Memory B cell (primary cell): ENCODE data around the gene TMPRSS12.
"Not testable (repeated sequence)": the region's sequence is repeated elsewhere in the genome, so short reads cannot be mapped to it uniquely, and the experiment has no call there.

Experiments used
- ATAC-seq: fragments of 150-1000 bp; cut with Tn5 transposase; 2 replicates; pipeline ENCODE4 v1.10.0; 2021; ENCODE audit warnings: low read depth, mild to moderate bottlenecking, moderate library complexity
- DNase-seq, 2 donors: peaks; one replicate each; pipeline ENCODE4 v3.0.0; 2022; ENCODE audit warnings: low spot score in 2 of 2
- H3K27ac Mint-ChIP-seq: one replicate; pipeline ENCODE4 v1.8.0; 2022; ENCODE audit warnings: mild to moderate bottlenecking, moderate library complexity, mixed read lengths
- H3K27me3 Mint-ChIP-seq: one replicate; pipeline ENCODE4 v1.8.0; 2022; ENCODE audit warnings: mixed read lengths
- H3K36me3 Mint-ChIP-seq: one replicate; pipeline ENCODE4 v1.8.0; 2022; ENCODE audit warnings: mild to moderate bottlenecking, mixed read lengths
- H3K4me1 Mint-ChIP-seq: one replicate; pipeline ENCODE4 v1.8.0; 2022; ENCODE audit warnings: mixed read lengths
- H3K4me3 Mint-ChIP-seq: one replicate; pipeline ENCODE4 v1.8.0; 2022; ENCODE audit warnings: mild to moderate bottlenecking, moderate library complexity, mixed read lengths
- H3K9me3 Mint-ChIP-seq: one replicate; pipeline ENCODE4 v1.8.0; 2022; ENCODE audit warnings: mixed read lengths

Gene TMPRSS12

DNA sequence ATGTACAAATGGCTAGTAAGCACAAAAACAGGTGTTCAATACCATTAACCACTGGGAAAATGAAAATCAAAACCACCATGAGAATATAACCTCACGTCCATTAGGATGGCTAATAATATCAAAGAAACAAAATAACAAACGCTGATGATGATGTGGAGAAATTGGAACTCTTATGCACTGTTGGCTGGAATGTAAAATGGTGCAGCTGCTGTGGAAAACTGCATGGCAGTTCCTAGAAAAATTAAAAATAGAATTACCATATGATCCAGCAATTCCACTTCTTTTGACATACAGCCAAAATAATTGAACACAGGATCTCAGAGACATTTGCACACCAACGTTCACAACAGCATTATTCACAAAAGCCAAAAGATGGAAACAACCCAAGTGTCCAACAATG, 51.5 kb downstream of the TMPRSS12 start:
- H3K36me3 Mint-ChIP-seq: no peaks in the 10 kb centered on the region
- DNase-seq (no peak), ATAC-seq (no peak)
- no peak overlapping the region for H3K4me3 Mint-ChIP-seq
- no peaks in the 10 kb centered on the region for H3K9me3 Mint-ChIP-seq
- no peak overlapping the region for H3K27ac Mint-ChIP-seq
- no peaks in the 10 kb centered on the region for H3K27me3 Mint-ChIP-seq
- H3K4me1 Mint-ChIP-seq: peaks cover 6% of the 10 kb centered on the region

DNA sequence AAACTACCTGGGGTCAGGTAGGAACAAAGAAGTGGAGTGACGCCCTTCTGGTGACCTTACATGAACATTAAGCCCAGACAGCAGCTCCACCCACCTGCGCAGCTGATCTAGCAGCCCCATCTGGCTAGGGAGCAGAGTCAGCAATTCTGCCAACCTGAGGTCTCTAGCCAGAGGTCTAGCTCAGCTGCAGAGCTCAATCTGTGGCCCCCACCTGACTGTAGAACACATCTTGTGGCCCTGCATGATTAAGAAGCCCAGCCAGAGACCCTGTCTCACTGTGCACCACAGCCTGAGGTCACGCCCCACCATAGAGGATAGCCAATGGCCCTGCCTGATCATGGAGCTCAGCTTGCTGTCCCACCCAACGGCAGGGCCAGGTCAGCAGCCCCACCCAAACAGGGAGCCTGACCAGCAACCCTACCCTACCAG, 59.0 kb downstream of the TMPRSS12 start:
- H3K4me1 Mint-ChIP-seq: peaks cover 5% of the 10 kb centered on the region
- no peak overlapping the region for H3K4me3 Mint-ChIP-seq
- no peak for DNase-seq
- no peaks in the 10 kb centered on the region for H3K27me3 Mint-ChIP-seq
- H3K36me3 Mint-ChIP-seq: peaks cover 1% of the 10 kb centered on the region
- H3K27ac Mint-ChIP-seq: no peak overlapping the region
- no peak for ATAC-seq
- no peaks in the 10 kb centered on the region for H3K9me3 Mint-ChIP-seq

GRCh38 chr12:50908479-50908878, 65.8 kb downstream of the TMPRSS12 start:
- H3K36me3 Mint-ChIP-seq: peaks cover 15% of the 10 kb centered on the region
- not testable (repeated sequence) for ATAC-seq, H3K9me3 Mint-ChIP-seq, H3K27me3 Mint-ChIP-seq, H3K27ac Mint-ChIP-seq, DNase-seq, H3K4me1 Mint-ChIP-seq, H3K4me3 Mint-ChIP-seq

DNA sequence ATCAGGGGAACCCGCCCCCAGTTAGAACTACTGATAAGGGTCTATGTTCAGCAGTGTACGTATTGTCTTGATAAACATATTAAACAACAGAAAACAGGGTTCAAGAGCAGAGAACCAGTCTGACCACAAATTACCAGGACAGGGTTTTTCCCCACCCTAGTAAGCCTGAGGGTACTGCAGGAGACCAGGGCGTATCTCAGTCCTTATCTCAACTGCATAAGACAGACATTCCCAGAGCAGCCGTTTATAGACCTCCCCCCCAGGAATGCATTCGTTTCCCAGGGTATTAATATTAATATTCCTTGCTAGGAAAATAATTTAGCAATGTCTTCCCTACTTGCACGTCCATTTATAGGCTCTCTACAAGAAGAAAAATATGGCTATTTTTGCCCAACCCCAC, 69.6 kb downstream of the TMPRSS12 start:
- not testable (repeated sequence) for H3K4me3 Mint-ChIP-seq, H3K27ac Mint-ChIP-seq, ATAC-seq, DNase-seq, H3K4me1 Mint-ChIP-seq, H3K27me3 Mint-ChIP-seq
- H3K36me3 Mint-ChIP-seq: peaks cover 23% of the 10 kb centered on the region
- peaks cover 17% of the 10 kb centered on the region for H3K9me3 Mint-ChIP-seq

DNA sequence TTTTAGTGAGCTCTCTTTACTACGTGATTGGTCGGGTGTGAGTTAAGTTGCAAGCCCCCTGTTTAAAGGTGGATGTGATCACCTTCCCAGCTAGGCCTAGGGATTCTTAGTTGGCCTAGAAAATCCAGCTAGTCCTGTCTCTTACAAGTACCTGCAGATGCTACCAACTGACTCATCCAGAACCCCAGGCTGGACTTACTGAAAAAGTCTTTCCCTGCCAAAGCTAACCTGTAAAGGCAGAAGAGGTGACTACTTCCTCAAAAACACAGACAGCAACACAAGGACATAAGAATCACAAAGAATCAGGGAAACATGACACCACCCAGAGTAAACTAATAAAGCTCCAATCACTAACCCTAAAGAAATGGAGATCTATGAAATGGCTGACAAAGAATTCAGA, 70.5 kb downstream of the TMPRSS12 start:
- Mint-ChIP-seq H3K27ac (no peak overlapping the region), H3K4me1 (peaks cover 2% of the 10 kb centered on the region), H3K4me3 (no peak overlapping the region), H3K27me3 (peaks cover 2% of the 10 kb centered on the region), H3K36me3 (peaks cover 26% of the 10 kb centered on the region), H3K9me3 (peaks cover 18% of the 10 kb centered on the region)
- no peak for ATAC-seq
- DNase-seq: no peak

GRCh38 chr12:50914872-50915484, 72.3 kb downstream of the TMPRSS12 start:
- peaks cover 26% of the 10 kb centered on the region for H3K36me3 Mint-ChIP-seq

GRCh38 chr12:50916292-50916691, 73.6 kb downstream of the TMPRSS12 start:
- ATAC-seq (no peak), DNase-seq (no peak)
- Mint-ChIP-seq H3K27me3 (no peaks in the 10 kb centered on the region), H3K4me1 (peaks cover 13% of the 10 kb centered on the region), H3K36me3 (peaks cover 22% of the 10 kb centered on the region), H3K27ac (no peak overlapping the region), H3K9me3 (peaks cover 13% of the 10 kb centered on the region), H3K4me3 (no peak overlapping the region)

More at GRCh38 chr12:50914872-50915484, 72.3 kb downstream of the TMPRSS12 start:
- peaks cover 11% of the 10 kb centered on the region for H3K4me1 Mint-ChIP-seq
- ATAC-seq (no peak), DNase-seq (no peak)
- H3K27ac Mint-ChIP-seq: no peak overlapping the region
- H3K27me3 Mint-ChIP-seq: peaks cover 2% of the 10 kb centered on the region
- H3K4me3 Mint-ChIP-seq: no peak overlapping the region
- H3K9me3 Mint-ChIP-seq: peaks cover 18% of the 10 kb centered on the region

DNA sequence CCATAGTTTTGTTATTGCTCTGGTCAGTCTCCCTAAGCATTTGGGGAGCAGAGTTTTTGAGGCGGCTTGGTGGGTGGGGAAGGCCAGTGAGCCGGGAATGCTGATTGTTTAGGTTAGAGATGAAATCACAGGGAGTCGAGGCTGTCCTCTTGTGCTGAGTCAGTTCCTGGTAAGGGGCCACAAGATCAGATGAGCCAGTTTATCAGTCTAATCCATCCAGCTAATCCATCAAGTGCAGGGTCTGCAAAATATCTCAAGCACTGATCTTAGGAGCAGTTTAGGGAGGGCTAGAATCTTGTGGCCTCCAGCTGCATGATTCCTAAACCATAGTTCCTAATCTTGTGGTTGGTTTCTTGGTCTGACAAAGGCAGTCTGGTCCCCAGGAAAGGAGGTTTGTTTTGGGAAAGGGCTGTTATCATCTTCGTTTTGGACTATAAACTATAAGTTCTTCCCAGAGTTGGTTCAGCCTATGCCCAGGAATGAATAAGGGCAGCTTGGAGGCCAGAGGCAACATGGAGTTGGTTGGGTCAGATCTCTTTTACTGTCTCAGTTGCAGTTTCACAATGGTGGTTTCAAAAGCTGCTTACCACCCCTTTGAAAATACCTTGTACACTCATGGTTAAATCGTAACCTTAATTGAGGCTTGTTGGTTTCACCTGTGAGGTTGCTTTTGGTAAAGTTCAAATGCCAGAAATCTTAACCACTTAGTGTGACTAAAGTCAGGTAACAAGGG, 76.0 kb downstream of the TMPRSS12 start:
- H3K4me3 Mint-ChIP-seq: no peak overlapping the region
- H3K9me3 Mint-ChIP-seq: peaks cover 6% of the 10 kb centered on the region
- DNase-seq: no peak
- H3K27me3 Mint-ChIP-seq: no peaks in the 10 kb centered on the region
- H3K27ac Mint-ChIP-seq: no peak overlapping the region
- H3K4me1 Mint-ChIP-seq: peaks cover 22% of the 10 kb centered on the region
- peaks cover 8% of the 10 kb centered on the region for H3K36me3 Mint-ChIP-seq
- no peak for ATAC-seq

- Mint-ChIP-seq H3K9me3 (no peaks in the 10 kb centered on the region), H3K36me3 (peaks cover 6% of the 10 kb centered on the region), H3K27me3 (no peaks in the 10 kb centered on the region), H3K4me1 (peaks cover 32% of the 10 kb centered on the region), H3K27ac (peak overlapping the region; percentile 91), H3K4me3 (peak overlapping the region; percentile 73)
- no peak for DNase-seq
- ATAC-seq: no peak
These were observed 80.1 kb downstream of the TMPRSS12 start for GRCh38 chr12:50922820-50923219.

GRCh38 chr12:50923361-50924130, 80.8 kb downstream of the TMPRSS12 start:
- Mint-ChIP-seq H3K27me3 (no peaks in the 10 kb centered on the region), H3K9me3 (no peaks in the 10 kb centered on the region), H3K36me3 (peaks cover 10% of the 10 kb centered on the region), H3K4me1 (peaks cover 31% of the 10 kb centered on the region), H3K27ac (peak overlapping the region; percentile 91), H3K4me3 (peak overlapping the region; percentile 100)
- DNase-seq: peak in 1 of 2 donors; percentile 7
- ATAC-seq: peak; percentile 1

DNA sequence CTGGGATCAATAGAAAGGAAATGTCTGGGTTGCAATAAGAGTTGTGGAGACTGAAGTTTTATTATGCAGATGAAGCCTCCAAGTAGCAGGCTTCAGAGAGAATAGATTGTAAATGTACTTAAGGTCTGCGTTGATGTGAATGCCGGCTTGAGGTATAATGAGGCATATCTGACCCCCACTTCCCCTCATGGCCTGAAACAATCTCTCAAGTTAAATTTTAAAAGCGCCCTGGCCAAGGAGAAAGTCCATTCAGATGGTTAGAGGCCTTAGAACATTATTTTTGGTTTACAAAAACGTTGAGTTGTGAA, 81.4 kb downstream of the TMPRSS12 start:
- Mint-ChIP-seq H3K27ac (peak overlapping the region; percentile 91), H3K9me3 (no peaks in the 10 kb centered on the region), H3K4me3 (peak overlapping the region; percentile 100), H3K36me3 (peaks cover 12% of the 10 kb centered on the region), H3K4me1 (peaks cover 29% of the 10 kb centered on the region), H3K27me3 (no peaks in the 10 kb centered on the region)
- DNase-seq (peak in 1 of 2 donors; percentile 27), ATAC-seq (peak; percentile 23)

GRCh38 chr12:50924439-50925341, 82.0 kb downstream of the TMPRSS12 start:
- no peaks in the 10 kb centered on the region for H3K27me3 Mint-ChIP-seq
- peak overlapping the region; percentile 91 for H3K27ac Mint-ChIP-seq
- H3K9me3 Mint-ChIP-seq: no peaks in the 10 kb centered on the region
- peak; percentile 46 to 57 for DNase-seq
- peak; percentile 82 for ATAC-seq
- peak overlapping the region; percentile 100 for H3K4me3 Mint-ChIP-seq
- H3K36me3 Mint-ChIP-seq: peaks cover 14% of the 10 kb centered on the region
- H3K4me1 Mint-ChIP-seq: peaks cover 33% of the 10 kb centered on the region

DNA sequence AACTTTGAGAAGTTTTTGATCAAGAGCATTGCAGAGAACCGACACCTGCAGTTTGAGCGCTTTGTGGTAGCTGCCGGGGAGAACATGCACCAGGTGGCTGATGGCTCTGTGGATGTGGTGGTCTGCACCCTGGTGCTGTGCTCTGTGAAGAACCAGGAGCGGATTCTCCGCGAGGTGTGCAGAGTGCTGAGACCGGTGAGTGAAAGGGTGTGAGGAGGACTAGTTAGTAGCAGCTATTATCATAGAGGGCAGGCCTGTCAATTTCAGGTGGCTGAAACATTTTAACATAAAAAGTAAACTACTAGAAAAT, 82.6 kb downstream of the TMPRSS12 start:
- Mint-ChIP-seq H3K4me3 (peak overlapping the region; percentile 100), H3K27ac (peak overlapping the region; percentile 91), H3K9me3 (no peaks in the 10 kb centered on the region), H3K36me3 (peaks cover 18% of the 10 kb centered on the region), H3K27me3 (no peaks in the 10 kb centered on the region), H3K4me1 (peaks cover 32% of the 10 kb centered on the region)
- peak; percentile 26 for ATAC-seq
- DNase-seq: peak; percentile 9 to 25
